H1 (cell line): ENCODE results near the gene GPC6. TPM values are rescaled to one million over a fixed set of nuclear protein-coding genes. Genes with fewer than 3 reads are reported as not detected.

ENCODE experiments used
- CTCF ChIA-PET: fragments of 300-600 bp; sonication (Branson Sonifier 250); formaldehyde crosslinking; loops from one replicate; lab custom pipeline; 2021; ENCODE audit not compliant: partially characterized antibody; lab: Charles Lee
- POLR2A ChIA-PET: fragments of 300-600 bp; sonication (Branson Sonifier 250); formaldehyde crosslinking; loops from one replicate; lab custom pipeline; 2021; ENCODE audit warnings: inconsistent platforms; ENCODE audit not compliant: partially characterized antibody; lab: Charles Lee
- DNase-seq, 2 experiments: peaks; one replicate each; pipeline versions ENCODE4 v3.0.0 to v3.0.0-alpha.2; 2010 to 2022; ENCODE audit warnings: low spot score in 2 of 2, low read depth in 1 of 2, mixed read lengths in 1 of 2
- FAIRE-seq: peaks from 2 replicates; lab custom pipeline; 2011; peaks lifted over from hg19 to GRCh38; lab: Jason Lieb, UNC
- H2AFZ ChIP-seq: 2 replicates; pipeline ENCODE4 v1.8.1; 2012; ENCODE audit warnings: low read length, inconsistent platforms
- H2AK5ac ChIP-seq: 2 replicates; pipeline ENCODE4 v1.6.1; 2013; ENCODE audit warnings: low read depth, low read length
- H2BK120ac ChIP-seq: replicated peaks from 2 replicates; pipeline ENCODE3; 2013; ENCODE audit warnings: low read depth, low read length, inconsistent platforms
- H2BK12ac ChIP-seq: 2 replicates; pipeline ENCODE4 v1.6.1; 2013; ENCODE audit warnings: low read depth, low read length
- H2BK15ac ChIP-seq: 2 replicates; pipeline ENCODE4 v1.6.1; 2013; ENCODE audit warnings: low read length
- H2BK20ac ChIP-seq: 2 replicates; pipeline ENCODE4 v1.6.1; 2013; ENCODE audit warnings: low read length
- H2BK5ac ChIP-seq: 2 replicates; pipeline ENCODE4 v1.6.1; 2013; ENCODE audit warnings: low read depth, low read length
- H3K14ac ChIP-seq: 2 replicates; pipeline ENCODE4 v1.6.1; 2013; ENCODE audit warnings: inconsistent platforms; ENCODE audit not compliant: insufficient read length
- H3K18ac ChIP-seq: 2 replicates; pipeline ENCODE4 v1.6.1; 2013; ENCODE audit warnings: low read length; ENCODE audit errors: extremely low read depth
- H3K23ac ChIP-seq: 2 replicates; pipeline ENCODE4 v1.6.1; 2013; ENCODE audit warnings: inconsistent platforms; ENCODE audit not compliant: insufficient read length
- H3K23me2 ChIP-seq: 2 replicates; pipeline ENCODE4 v1.6.1; 2013; ENCODE audit warnings: low read depth, low read length
- H3K27ac ChIP-seq: 2 replicates; pipeline ENCODE4 v1.6.1; 2011; ENCODE audit warnings: low read depth, low read length, inconsistent platforms
- H3K27me3 ChIP-seq, 4 experiments: replicated peaks in 1 of 4; 1 replicate in 1 of 4; 2 replicates in 3 of 4; pipeline versions ENCODE4 v1.6.1 to v1.8.1; 2011 to 2013; ENCODE audit warnings: low read length in 3 of 4, mild to moderate bottlenecking in 3 of 4, inconsistent platforms in 2 of 4, mixed read lengths in 2 of 4, moderate library complexity in 1 of 4; ENCODE audit not compliant: control insufficient read depth in 3 of 4, insufficient read depth in 3 of 4; ENCODE audit errors: extremely low read depth in 1 of 4
- H3K36me3 ChIP-seq, 4 experiments: 2 replicates each; pipeline versions ENCODE4 v1.6.1 to v1.8.1; 2011 to 2013; ENCODE audit warnings: mild to moderate bottlenecking in 4 of 4, low read length in 3 of 4, moderate library complexity in 2 of 4, control low read depth in 1 of 4, inconsistent platforms in 1 of 4; ENCODE audit not compliant: insufficient read depth in 4 of 4, control insufficient read depth in 2 of 4
- H3K4ac ChIP-seq: replicated peaks from 2 replicates; pipeline ENCODE3; 2013; ENCODE audit warnings: low read length, low read depth, mixed read lengths, inconsistent platforms; ENCODE audit not compliant: insufficient read length
- H3K4me1 ChIP-seq, 4 experiments: replicated peaks in 1 of 4; 1 replicate in 1 of 4; 2 replicates in 3 of 4; pipeline versions ENCODE4 v1.6.1 to v1.8.1; 2011 to 2013; ENCODE audit warnings: low read length in 3 of 4, inconsistent platforms in 2 of 4, mixed read lengths in 1 of 4; ENCODE audit not compliant: insufficient read depth in 4 of 4, control insufficient read depth in 3 of 4
- H3K4me2 ChIP-seq, 2 experiments: 2 replicates each; pipeline versions ENCODE4 v1.6.1 to v1.8.1; 2011 to 2013; ENCODE audit warnings: low read depth in 2 of 2, low read length in 2 of 2, control low read depth in 1 of 2, inconsistent platforms in 1 of 2, mild to moderate bottlenecking in 1 of 2; ENCODE audit not compliant: insufficient read depth in 1 of 2
- H3K4me3 ChIP-seq, 4 experiments: fragments of 200-600, 300-600 bp in 1 of 4; sonication (generic), shearing (Covaris generic), sonication (Bioruptor Twin) in 1 of 4; 2 replicates each; pipeline versions ENCODE4 v1.5.1 to v1.8.1; 2011 to 2016; ENCODE audit warnings: low read length in 4 of 4, low read depth in 3 of 4, control low read depth in 2 of 4, inconsistent platforms in 2 of 4, mild to moderate bottlenecking in 2 of 4, mixed read lengths in 1 of 4, moderate library complexity in 1 of 4; ENCODE audit not compliant: insufficient read depth in 2 of 4; ENCODE audit errors: extremely low read depth in 1 of 4
- H3K56ac ChIP-seq: replicated peaks from 2 replicates; pipeline ENCODE3; 2013; ENCODE audit warnings: low read depth, mild to moderate bottlenecking, mixed read lengths, low read length, inconsistent platforms; ENCODE audit not compliant: insufficient read length
- H3K79me1 ChIP-seq: 2 replicates; pipeline ENCODE4 v1.6.1; 2013; ENCODE audit warnings: low read depth, low read length, control low read depth
- H3K79me2 ChIP-seq, 2 experiments: 2 replicates each; pipeline versions ENCODE4 v1.6.1 to v1.8.1; 2012 to 2013; ENCODE audit warnings: low read length in 2 of 2, mild to moderate bottlenecking in 2 of 2, inconsistent platforms in 1 of 2; ENCODE audit not compliant: insufficient read depth in 2 of 2, control insufficient read depth in 1 of 2
- H3K9ac ChIP-seq, 4 experiments: replicated peaks in 1 of 4; 1 replicate in 1 of 4; 2 replicates in 3 of 4; pipeline versions ENCODE4 v1.6.1 to v1.8.1; 2011 to 2013; ENCODE audit warnings: low read depth in 3 of 4, low read length in 3 of 4, control low read depth in 2 of 4, mild to moderate bottlenecking in 2 of 4, moderate library complexity in 2 of 4, inconsistent platforms in 1 of 4; ENCODE audit errors: extremely low read depth in 1 of 4
- H3K9me3 ChIP-seq, 2 experiments: 2 replicates each; pipeline versions ENCODE4 v1.6.1 to v1.8.1; 2012 to 2013; ENCODE audit warnings: mild to moderate bottlenecking in 2 of 2, moderate library complexity in 2 of 2, control low read depth in 1 of 2, inconsistent platforms in 1 of 2, low read depth in 1 of 2, low read length in 1 of 2, mixed read lengths in 1 of 2; ENCODE audit not compliant: insufficient read depth in 2 of 2
- H4K20me1 ChIP-seq, 2 experiments: replicated peaks in 1 of 2; 2 replicates each; pipeline versions ENCODE3 to v1.8.1; 2011 to 2013; ENCODE audit warnings: inconsistent platforms in 2 of 2, low read length in 2 of 2, mild to moderate bottlenecking in 1 of 2; ENCODE audit not compliant: insufficient read depth in 2 of 2, control insufficient read depth in 1 of 2
- H4K5ac ChIP-seq: 2 replicates; pipeline ENCODE4 v1.6.1; 2013; ENCODE audit warnings: low read length, low read depth, mixed read lengths, inconsistent platforms; ENCODE audit not compliant: insufficient read length
- H4K8ac ChIP-seq: 2 replicates; pipeline ENCODE4 v1.8.0; 2013; ENCODE audit warnings: mild to moderate bottlenecking, moderate library complexity, low read length, inconsistent platforms; ENCODE audit not compliant: insufficient read depth; ENCODE audit errors: extremely low read depth
- H4K91ac ChIP-seq: replicated peaks from 2 replicates; pipeline ENCODE3; 2013; ENCODE audit warnings: low read length, mixed read lengths, inconsistent platforms; ENCODE audit not compliant: insufficient read length
- ATF3 ChIP-seq: IDR thresholded peaks from 2 replicates; pipeline ENCODE4 v1.6.1; 2011; ENCODE audit warnings: low read depth, mild to moderate bottlenecking, low read length; ENCODE audit not compliant: insufficient read depth
- TCF12 ChIP-seq: IDR thresholded peaks from 2 replicates; pipeline ENCODE4 v1.6.1; 2011; ENCODE audit warnings: low read depth, mild to moderate bottlenecking, low read length
- whole genome bisulfite sequencing, 2 experiments: shearing (Covaris generic) in 1 of 2; methylation state at CpG; one replicate each; pipeline versions ENCODE4 v1.1.6 to v1.1.7; 2013 to 2015; ENCODE audit warnings: low lambda C conversion rate in 2 of 2, mixed read lengths in 2 of 2, inconsistent platforms in 1 of 2, low coverage in 1 of 2, missing lambda C conversion rate in 1 of 2; ENCODE audit not compliant: insufficient replicate concordance in 2 of 2, insufficient coverage in 1 of 2, insufficient read length in 1 of 2; ENCODE audit errors: extremely low coverage in 1 of 2, missing lambda C conversion rate in 1 of 2; 5-methylcytosine and 5-hydroxymethylcytosine counted together
- polyA plus RNA-seq, 7 experiments: library from polyadenylated mRNA; depleted of rRNA in 3 of 7; stranded (reverse) in 5 of 7; unstranded in 2 of 7; fragments of >200 nt in 5 of 7; fragments of 200-250 nt in 2 of 7; gene quantifications; 1 replicate in 5 of 7; 2 replicates in 1 of 7; 4 replicates in 1 of 7; pipeline versions ENCODE4 v1.2.1 to v1.2.3, GENCODE V29; 2011 to 2013; ENCODE audit warnings: missing spikeins in 2 of 7, mixed read lengths in 2 of 7
- total RNA-seq: library from RNA; stranded (reverse); fragmentation: NEBNext Ultra II Directional; extraction: Animal tissue kit (Norgen Biotek cat#: 25700); gene quantifications from 2 replicates; pipeline ENCODE4 v1.2.1, GENCODE V29; 2021

The GPC6 gene
- total and polyA plus RNA-seq, 2 of the 8 experiments (the other 6 are each of a cell fraction or from before 2014, with no cell fraction given), result 5.4 to 12.0 TPM

GRCh38 chr13:94329277-94329676 is 1102.7 kb downstream of the GPC6 start:
- DNase-seq, result no peak
- H3K79me1 ChIP-seq, result no peaks in the 10 kb centered on the region
- H2BK5ac ChIP-seq, result no peak overlapping the region
- 97% methylated on average over 7 of the region's 7 CpGs; no CpG with 5 or more reads in 1 of the 2 experiments for WGBS, 2 experiments
- no peaks in the 10 kb centered on the region for H3K79me2 ChIP-seq
- H3K23me2 ChIP-seq, result no peaks in the 10 kb centered on the region
- H2BK120ac ChIP-seq, result no peak overlapping the region
- no peaks in the 10 kb centered on the region for H4K20me1 ChIP-seq
- peaks cover 0 to 7% (median 0%) of the 10 kb centered on the region in 4 experiments; a peak in 2 of 7 replicates for H3K4me1 ChIP-seq
- no peaks in the 10 kb centered on the region for H3K9me3 ChIP-seq
- no peak overlapping the region for H2BK12ac ChIP-seq
- no peaks in the 10 kb centered on the region for H3K27me3 ChIP-seq
- no peak overlapping the region for H2AFZ ChIP-seq
- H3K36me3 ChIP-seq, result no peaks in the 10 kb centered on the region
- H4K8ac ChIP-seq, result no peak overlapping the region
- H2BK20ac ChIP-seq, result no peak overlapping the region
- no peak overlapping the region for H3K23ac ChIP-seq
- TF ChIP-seq TCF12 (no peak), ATF3 (no peak)
- TF ChIP-seq, all 59 proteins: peak for 0
- Histone ChIP-seq H3K9ac (no peak overlapping the region), H2AK5ac (no peak overlapping the region), H4K5ac (no peak overlapping the region), H3K4me2 (no peak overlapping the region), H3K27ac (no peak overlapping the region), H3K18ac (no peak overlapping the region), H3K4me3 (no peak overlapping the region), H3K4ac (no peak overlapping the region), H4K91ac (no peak overlapping the region), H3K14ac (no peak overlapping the region), H3K56ac (no peak overlapping the region), H2BK15ac (no peak overlapping the region)
- CTCF ChIA-PET, result interaction anchor here (0.6 to 2.5 kb wide), 3 partner anchors 17 to 32 kb away, joined by 3 to 6 read pairs (median 4); no protein-coding TSS in a partner anchor
- FAIRE-seq, result no peak
- POLR2A ChIA-PET, result interaction anchor here (0.6 kb wide), 1 partner anchor 105 kb away, joined by 4 read pairs; no protein-coding TSS in a partner anchor
